Right lobe of liver (tissue), 6 donors: ENCODE data around the gene FOLR3. TPM values are rescaled to one million over a fixed set of nuclear protein-coding genes. Genes with fewer than 3 reads are reported as not detected.
"Not testable (repeated sequence)": the region's sequence is repeated elsewhere in the genome, so short reads cannot be mapped to it uniquely, and the experiment has no call there.

Experiments
- ATAC-seq, 4 donors: fragments of 200-7000 bp; cut with Tn5 transposase; one replicate each; pipeline ENCODE4 v1.9.1; 2020; ENCODE audit warnings: mild to moderate bottlenecking in 4 of 4, moderate library complexity in 4 of 4
- DNase-seq, 3 donors: peaks; one replicate each; pipeline ENCODE4 v3.0.0-alpha.2; 2020
- H3K27ac ChIP-seq, 3 donors: fragments of 200-600 bp; one replicate each; pipeline ENCODE4 v1.8.0; 2022
- H3K27me3 ChIP-seq, 2 donors: fragments of 200-600 bp; one replicate each; pipeline ENCODE4 v1.8.0; 2022
- H3K36me3 ChIP-seq, 4 donors: fragments of 200-600 bp; sonication (generic) in 1 of 4; one replicate each; pipeline versions ENCODE4 v1.5.1 to v1.8.0; 2017 to 2022; ENCODE audit warnings: control low read depth in 1 of 4
- H3K4me1 ChIP-seq, 4 donors: fragments of 200-600 bp; sonication (generic) in 1 of 4; one replicate each; pipeline versions ENCODE4 v1.5.1 to v1.8.0; 2017 to 2022; ENCODE audit warnings: control low read depth in 1 of 4
- H3K4me3 ChIP-seq, 3 donors: fragments of 200-600 bp; one replicate each; pipeline ENCODE4 v1.8.0; 2022
- H3K9me3 ChIP-seq, 4 donors: fragments of 200-600 bp; sonication (generic) in 1 of 4; one replicate each; pipeline versions ENCODE4 v1.5.1 to v1.8.0; 2017 to 2022; ENCODE audit warnings: control low read depth in 1 of 4
- CTCF ChIP-seq, 4 donors: fragments of 200-600 bp in 3 of 4; fragments of 450-650 bp in 1 of 4; IDR thresholded peaks; one replicate each; pipeline versions ENCODE4 v1.5.1 to v1.8.0; 2016 to 2022; ENCODE audit warnings: antibody characterized with exemption in 4 of 4, mild to moderate bottlenecking in 2 of 4
- POLR2A ChIP-seq: fragments of 450-650 bp; IDR thresholded peaks from one replicate; pipeline ENCODE4 v1.6.1; 2017; ENCODE audit warnings: antibody characterized with exemption, mild to moderate bottlenecking
- WGBS: methylation state at CpG from one replicate; pipeline ENCODE4 v1.1.6; 2018; ENCODE audit warnings: low coverage, low lambda C conversion rate; ENCODE audit not compliant: insufficient coverage; ENCODE audit errors: missing lambda C conversion rate; 5-methylcytosine and 5-hydroxymethylcytosine counted together
- intact Hi-C, 2 donors: fragments of 100-400 bp; cut with DNase I; formaldehyde crosslinking; loops; one replicate each; pipeline versions ENCODE4 v1.11.2 to v1.14.1; 2022
- total RNA-seq, 6 experiments: library from RNA; depleted of rRNA in 2 of 6; stranded (reverse); fragments of >200 nt in 2 of 6; fragmentation: NEBNext Ultra II Directional in 3 of 6; extraction: Animal tissue kit (Norgen Biotek cat#: 25700) in 3 of 6; gene quantifications; one replicate each; pipeline versions ENCODE4 v1.1.0 to v1.2.4, GENCODE V29; 2016 to 2023
- donor health status: DM: no; HTN: yes; CAD: no.
- donor health status: DM: no; HTN: no; CAD: no.
- donor health status: DM: no; HTN: no; CAD: no.
- donor health status: DM: no; HTN: yes; CAD: no.
- donor health status: DM: no; HTN: yes; CAD: no.

FOLR3 gene
- total RNA-seq, 6 experiments from 2014 or later, result 0.27 to 0.98 (median 0.75) TPM; not detected in 3

- H3K9me3 ChIP-seq, H3K4me1 ChIP-seq, H3K27me3 ChIP-seq, intact Hi-C loops, H3K36me3 ChIP-seq, H3K4me3 ChIP-seq, ATAC-seq, DNase-seq, H3K27ac ChIP-seq: not testable (repeated sequence)
- 100% methylated on average over 1 of the region's 3 CpGs for WGBS
Observed at GRCh38 chr11:72169754-72170153, 34.2 kb downstream of the FOLR3 start.

- no CpG with 5 or more reads among the region's 4 CpGs for WGBS
- intact Hi-C loops, DNase-seq, H3K4me3 ChIP-seq, H3K4me1 ChIP-seq, H3K27ac ChIP-seq, H3K36me3 ChIP-seq, H3K9me3 ChIP-seq, H3K27me3 ChIP-seq: not testable (repeated sequence)
- ATAC-seq, result peak in 2 of 4 donors; percentile 19 to 49
Observed at GRCh38 chr11:72172043-72172442, 36.5 kb downstream of the FOLR3 start.

GRCh38 chr11:72173291-72173690 is 37.8 kb downstream of the FOLR3 start:
- intact Hi-C loops, result no loop called here
- H3K27ac ChIP-seq, result no peak overlapping the region

GRCh38 chr11:72174302-72175070 is 39.0 kb downstream of the FOLR3 start:
- ATAC-seq, result peak in 1 of 4 donors; percentile 17
- 45% methylated on average over 3 of the region's 8 CpGs for WGBS
- intact Hi-C loops, result no loop called here

More at GRCh38 chr11:72173291-72173690, 37.8 kb downstream of the FOLR3 start:
- H3K4me3 ChIP-seq, result no peak overlapping the region
- DNase-seq, result no peak
- no peak for TF ChIP-seq POLR2A
- TF ChIP-seq CTCF (IDR thresholded peaks at IDR 0.05), result no peak
- H3K9me3 ChIP-seq, result no peaks in the 10 kb centered on the region
- no peaks in the 10 kb centered on the region for H3K4me1 ChIP-seq
- WGBS, result 93% methylated on average over 3 of the region's 3 CpGs
- no peaks in the 10 kb centered on the region for H3K27me3 ChIP-seq
- ATAC-seq, result no peak
- no peaks in the 10 kb centered on the region for H3K36me3 ChIP-seq

GRCh38 chr11:72177656-72178055 is 42.1 kb downstream of the FOLR3 start:
- no peak for TF ChIP-seq CTCF (IDR thresholded peaks at IDR 0.05)
- no peak for TF ChIP-seq POLR2A
- Histone ChIP-seq H3K4me3 (no peak overlapping the region), H3K4me1 (no peaks in the 10 kb centered on the region), H3K36me3 (no peaks in the 10 kb centered on the region), H3K9me3 (no peaks in the 10 kb centered on the region), H3K27me3 (no peaks in the 10 kb centered on the region), H3K27ac (no peak overlapping the region)
- ATAC-seq (no peak), DNase-seq (no peak)
- intact Hi-C loops, result no loop called here
- 80% methylated on average over 2 of the region's 6 CpGs for WGBS

More at GRCh38 chr11:72174302-72175070, 39.0 kb downstream of the FOLR3 start:
- Histone ChIP-seq H3K27ac (no peak overlapping the region), H3K4me3 (no peak overlapping the region), H3K36me3 (no peaks in the 10 kb centered on the region), H3K27me3 (no peaks in the 10 kb centered on the region), H3K9me3 (no peaks in the 10 kb centered on the region), H3K4me1 (no peaks in the 10 kb centered on the region)
- TF ChIP-seq CTCF (IDR thresholded peaks at IDR 0.05) (no peak), POLR2A (no peak)
- no peak for DNase-seq
